Endothelial cell of hepatic sinusoid (primary cell): ENCODE measurements around the gene ERG.

Source experiments
- in situ Hi-C: cut with HindIII; loops from 2 replicates; pipeline ENCODE4 v1.10.0; 2017; ENCODE audit warnings: low sequenced_read_pairs

ERG gene

DNA sequence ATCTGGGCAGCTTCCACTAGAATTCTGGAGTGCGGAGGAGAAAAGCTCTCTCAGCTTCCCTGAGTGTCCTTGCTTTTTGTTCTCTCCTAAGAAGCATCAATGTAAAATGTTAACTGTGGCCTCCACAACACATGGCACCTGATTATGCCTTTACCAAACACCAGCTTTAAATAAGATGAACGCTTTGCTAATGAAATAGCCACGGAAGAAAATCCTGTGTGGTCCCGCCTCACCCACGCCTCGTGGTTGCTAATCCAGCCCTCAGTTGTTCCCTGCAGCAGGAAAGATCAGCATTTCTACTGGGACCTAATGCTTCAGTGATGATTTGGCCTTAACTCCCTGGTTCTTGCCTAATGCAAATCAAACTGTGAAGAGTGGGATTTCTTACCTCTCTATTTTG, 1.8 kb upstream of the ERG start:
- in situ Hi-C loops = no loop called here

DNA sequence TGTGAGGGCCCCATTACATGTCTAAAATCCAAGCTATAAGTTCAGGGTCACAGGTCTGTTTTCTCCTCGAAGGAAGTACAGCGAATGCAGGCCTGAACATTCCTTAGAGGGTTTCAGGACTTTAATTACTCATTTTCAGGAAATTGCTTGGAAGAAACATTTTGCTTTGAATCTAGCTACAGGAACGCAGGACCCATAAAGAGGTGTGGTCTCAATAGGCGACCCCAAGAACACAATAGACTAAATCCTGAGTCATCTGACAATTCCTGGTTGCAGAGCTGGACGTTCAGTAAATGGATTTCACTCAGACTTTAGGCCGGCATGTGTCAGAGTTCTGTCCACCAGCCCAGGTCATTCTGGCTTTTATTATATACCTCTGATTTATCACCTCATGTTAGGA, 1.0 kb upstream of the ERG start:
- in situ Hi-C loops = no loop called here

DNA sequence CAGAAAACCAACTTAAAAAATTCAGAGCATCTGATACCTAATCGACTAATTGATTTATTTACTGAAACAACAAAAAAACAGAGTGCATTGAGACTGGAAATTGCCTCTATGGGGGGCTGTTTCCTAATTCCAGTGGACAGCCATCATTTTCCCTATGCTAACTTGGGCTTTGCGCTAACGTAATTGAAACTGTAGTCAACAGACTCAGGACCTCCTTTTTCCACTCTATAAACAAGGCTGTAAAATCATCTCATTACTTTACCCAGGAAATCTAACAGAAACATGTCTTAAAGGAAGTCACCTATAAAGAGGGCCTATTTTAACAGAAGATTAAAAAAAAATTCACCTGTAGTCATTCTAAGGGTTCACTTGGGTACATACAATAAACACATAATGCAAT, 2.1 kb downstream of the ERG start:
- in situ Hi-C loops = no loop called here

DNA sequence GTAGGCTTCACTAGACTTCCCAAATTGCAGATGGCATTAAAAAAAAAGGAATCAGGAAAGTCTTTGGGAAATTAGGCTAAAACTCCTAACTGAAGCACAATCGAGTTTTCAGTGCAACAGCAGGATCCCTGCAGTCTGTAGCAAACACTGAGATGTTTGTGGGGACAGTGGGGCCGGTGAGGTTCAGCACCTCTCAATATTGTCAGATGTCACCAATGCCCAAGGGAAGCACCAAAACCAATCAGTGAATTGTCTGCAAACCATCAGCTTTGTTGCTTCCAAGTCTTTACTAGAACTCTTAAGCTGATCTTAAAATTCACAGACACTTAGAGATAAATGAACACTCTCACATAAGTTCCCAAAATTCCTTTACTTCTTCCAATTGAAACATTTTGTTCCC, 2.6 kb downstream of the ERG start:
- in situ Hi-C loops = no loop called here

DNA sequence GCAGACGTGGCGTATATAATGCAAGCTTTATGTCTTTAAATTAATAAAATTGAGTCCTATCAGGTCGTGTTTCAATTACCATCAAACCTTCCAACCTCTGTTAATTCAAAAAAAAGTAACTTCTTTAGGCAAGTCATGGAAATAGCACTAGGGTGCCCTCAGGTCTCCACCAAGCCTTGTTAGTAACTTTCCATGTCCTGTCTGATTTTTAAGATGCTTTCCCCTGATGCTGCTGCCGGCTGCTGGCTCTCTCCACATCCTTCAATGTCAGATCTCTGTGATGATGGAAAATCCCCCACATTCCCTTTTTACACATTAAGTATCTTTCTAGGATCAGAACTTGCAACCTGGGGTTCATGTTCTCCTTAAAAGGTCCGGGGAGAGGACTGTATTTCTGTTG, 3.0 kb downstream of the ERG start:
- in situ Hi-C loops = no loop called here

DNA sequence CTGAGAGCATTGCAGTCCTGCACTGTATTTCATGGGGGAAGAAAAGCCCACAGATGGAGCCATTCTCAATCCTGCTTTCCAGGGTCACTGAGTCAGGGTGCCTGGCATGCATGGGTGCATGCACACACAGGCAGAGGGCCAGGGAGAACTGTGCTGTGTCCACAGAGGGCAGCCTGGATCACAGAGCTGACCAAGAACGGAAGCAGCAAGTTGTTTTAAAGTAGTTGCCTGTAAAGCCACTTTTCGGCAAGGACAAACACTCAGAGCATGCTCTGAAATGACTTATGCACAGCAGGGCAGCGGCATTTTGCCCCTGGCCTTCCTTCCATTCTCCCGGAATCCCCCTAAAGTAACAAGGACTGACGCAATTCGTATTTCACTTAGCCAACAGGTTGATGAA, 3.6 kb downstream of the ERG start:
- in situ Hi-C loops = no loop called here

DNA sequence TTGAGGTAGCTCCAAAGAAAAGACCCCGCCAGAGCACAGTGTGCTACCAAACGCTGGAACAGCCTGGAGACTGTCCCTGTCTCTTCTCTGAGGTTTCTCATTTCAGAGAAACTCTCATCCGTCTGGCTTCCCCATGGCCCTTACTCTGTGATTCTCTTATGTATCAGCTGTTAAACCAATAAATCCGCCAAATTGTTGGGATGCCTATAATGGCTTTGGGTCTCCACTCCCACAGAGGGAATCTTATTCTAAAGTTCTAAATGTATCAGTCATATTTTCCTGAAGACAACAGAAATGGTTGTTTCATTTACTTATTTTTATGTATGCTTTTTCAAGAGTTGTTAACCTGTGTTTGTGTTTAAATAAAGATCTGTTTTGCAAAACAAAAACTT, 4.0 kb downstream of the ERG start:
- in situ Hi-C loops = no loop called here

DNA sequence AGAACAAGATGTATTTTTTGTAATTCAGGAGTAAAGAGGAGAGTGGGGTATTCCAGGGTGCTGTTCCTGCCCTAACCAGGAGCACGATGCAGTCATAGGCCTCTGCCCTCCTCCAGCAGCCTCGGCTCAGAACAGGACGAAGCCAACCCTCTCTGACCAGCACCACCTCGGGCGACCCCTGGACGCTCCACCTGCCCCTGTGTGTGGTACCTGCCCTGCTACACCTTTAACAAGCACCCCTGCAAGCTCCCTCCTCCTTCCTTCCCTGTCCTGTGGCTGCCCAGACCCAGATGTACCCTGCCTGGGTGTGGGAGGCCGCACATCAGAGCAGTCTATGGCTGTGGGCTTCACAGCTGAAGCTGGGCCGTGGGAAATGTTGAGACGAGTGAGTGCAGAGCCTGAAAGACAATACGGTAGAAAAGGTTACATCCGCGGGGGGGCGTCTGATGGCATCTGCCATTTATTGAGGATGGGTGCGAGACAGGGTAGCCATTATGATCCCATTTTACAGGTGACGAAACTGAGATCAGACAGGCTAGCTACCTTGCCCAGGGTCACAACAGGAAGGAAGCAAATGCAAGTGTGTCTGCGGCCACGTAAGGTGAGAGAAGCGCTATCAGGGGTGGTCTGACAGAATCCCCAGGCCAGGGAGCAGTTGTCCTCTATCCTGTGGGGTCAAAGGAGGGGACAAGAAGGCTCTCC, 4.6 kb downstream of the ERG start:
- in situ Hi-C loops = no loop called here

DNA sequence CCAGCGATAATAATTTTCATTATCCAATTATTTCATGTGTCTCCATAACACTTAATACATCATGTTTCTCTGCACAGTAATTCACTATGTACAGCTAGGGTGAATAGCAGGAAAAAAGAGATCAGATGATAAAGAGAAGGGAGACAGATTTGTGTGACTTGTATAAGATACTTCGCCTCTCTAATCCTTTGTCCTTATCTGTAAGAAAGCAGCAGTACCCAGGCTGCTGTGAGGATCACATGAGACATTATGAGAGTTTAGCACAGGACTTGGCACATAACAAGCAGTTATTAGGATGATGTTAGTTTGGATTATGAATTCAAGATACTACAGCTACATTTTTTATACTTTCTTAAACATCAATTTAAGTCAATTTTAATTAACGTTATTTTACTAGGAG, 6.3 kb downstream of the ERG start:
- in situ Hi-C loops = no loop called here

DNA sequence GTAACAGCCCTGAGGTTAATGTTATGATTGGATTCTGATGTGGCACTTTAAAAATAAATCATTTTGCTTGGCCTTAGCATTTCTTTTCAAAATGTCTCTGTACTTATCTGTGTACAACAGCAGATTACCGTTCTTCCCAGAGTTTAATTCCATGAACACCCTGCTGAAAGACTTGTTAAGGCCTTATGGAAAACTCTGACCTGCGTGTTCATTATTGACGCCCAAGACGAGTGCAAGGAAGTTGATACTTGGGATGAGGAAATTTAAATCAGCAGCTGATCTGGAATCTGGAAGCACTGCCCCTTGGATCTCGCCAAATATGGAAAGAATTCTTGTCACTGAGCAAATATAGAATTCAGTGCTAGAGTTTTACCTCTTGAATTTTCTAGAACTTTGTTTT, 6.7 kb downstream of the ERG start:
- in situ Hi-C loops = no loop called here

DNA sequence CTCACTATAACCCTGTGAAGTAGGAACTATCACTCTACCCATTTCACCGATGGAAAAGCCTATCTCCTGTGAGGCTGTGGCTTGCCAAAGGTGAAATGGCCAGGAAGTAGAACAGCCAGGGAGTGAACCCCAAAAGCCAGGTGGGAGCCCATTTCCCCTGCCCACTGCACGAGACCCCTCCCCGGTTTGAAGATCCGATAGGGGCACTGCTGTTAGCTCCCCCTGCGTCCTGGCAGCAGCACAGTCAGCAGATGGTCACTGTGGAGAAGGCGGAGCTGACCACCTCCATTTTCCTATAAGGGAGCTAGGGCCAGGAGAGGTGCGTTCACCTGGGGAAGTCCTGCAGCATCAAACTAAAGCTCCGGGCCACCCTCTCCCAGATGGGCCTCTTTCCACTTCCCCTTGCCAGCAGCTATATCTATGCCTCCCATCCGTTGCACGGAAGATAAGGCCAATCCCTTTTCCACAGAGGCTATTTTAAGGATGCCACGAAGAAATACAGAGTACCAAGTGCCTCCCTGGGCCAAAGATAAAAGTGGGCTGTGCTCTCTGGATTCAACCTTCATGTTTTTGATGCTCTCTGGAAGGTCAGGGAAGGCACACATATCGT, 7.8 kb downstream of the ERG start:
- in situ Hi-C loops = no loop called here

DNA sequence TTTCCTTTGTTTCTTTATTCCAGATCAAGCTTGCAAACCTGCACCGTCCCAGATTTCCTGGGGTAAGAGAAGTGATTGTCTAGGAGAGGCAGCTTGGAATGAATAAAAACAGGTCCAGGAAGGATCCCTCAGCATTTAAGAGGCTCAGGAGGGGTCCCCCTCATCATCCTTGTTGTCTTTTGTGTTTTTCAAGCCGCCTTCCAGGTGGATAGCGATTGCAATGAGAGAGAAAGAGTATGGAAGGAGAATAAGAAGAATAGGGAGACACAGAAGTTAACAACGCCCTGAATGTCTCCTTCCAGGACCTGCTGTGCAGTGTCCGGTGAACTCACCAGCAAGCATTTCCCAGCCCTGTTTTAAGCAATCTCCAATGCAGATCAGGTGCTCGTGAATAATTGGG, 8.5 kb downstream of the ERG start:
- in situ Hi-C loops = no loop called here

DNA sequence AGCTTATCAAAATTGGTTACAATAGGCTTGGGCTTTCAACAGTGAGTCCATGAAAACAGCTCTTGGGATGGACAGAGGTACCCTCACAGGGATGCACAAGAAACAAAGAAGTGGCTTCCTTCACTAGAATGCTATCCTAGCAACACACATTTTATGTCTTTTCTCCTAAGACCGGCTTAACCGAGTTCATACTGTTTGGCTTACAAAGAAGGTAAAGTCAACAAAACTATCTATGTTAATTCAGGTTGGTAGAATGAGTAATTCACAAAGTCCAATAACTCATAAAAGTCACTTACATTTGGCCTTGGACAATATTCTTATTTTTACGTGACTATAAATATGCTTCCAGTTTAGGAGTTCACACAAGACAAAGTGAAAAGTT, 9.0 kb downstream of the ERG start:
- in situ Hi-C loops = no loop called here

DNA sequence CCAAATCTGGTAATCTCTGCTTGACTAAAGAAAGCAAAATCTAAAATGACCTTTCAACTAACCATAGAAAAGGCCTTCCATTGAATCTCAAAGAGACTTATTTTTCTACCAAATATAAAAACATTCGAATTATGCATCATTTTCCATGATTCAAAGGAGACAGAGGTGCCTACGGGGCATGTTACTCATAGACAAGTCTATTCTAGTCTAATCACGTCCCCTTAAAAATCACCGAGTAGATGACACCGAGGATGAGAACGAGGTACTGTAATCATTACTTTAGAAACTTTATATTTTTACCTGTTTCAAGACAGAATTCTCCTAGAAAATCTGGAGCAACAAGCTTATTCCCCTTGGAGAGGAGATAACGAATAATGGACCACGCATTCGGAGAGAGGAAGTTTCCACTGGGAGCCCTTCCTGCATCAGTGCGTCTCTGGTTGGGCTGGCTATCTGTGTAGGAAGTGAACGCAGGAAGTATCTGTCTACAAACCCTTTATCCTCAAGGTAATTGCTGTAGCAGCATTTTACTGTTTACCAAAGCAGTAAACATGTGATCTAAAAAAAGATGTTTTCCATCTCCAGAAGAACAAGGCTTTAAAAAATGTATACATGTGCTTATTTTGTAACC, 9.5 kb downstream of the ERG start:
- in situ Hi-C loops = no loop called here

DNA sequence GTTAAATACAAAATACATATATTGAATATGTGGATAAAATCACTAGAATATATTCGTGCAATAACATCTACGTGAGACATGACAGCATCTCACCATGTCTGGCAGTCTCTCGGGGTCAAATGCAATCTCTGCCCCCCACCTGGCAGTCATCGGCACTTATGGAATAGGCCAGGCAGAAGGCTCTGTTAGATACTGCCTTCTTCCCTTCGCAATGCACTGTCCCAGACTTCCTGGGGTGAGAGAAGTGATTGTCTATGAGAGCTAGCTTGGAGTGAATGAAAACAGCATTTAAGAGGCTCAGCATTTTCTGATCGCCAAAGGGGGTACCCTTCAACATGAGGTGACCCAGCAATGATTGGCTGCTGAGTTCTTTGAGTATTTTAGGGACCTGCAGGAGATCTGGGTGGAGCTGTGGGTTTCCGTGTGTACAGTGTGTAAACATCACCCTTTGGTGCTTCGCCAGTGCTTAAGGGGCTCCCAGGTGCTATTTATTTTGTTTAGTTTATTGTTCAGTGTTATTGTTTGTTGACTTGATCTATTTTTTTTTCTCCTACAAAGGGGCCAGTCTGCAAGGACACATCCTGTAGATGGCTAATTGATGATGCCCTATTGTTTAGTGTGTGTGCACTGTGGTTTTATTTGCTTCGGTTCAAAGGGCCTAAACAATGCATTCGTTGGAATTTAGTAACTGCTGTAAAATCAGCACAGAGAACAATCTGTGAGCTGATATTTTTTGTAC, 10.2 kb downstream of the ERG start:
- in situ Hi-C loops = no loop called here

DNA sequence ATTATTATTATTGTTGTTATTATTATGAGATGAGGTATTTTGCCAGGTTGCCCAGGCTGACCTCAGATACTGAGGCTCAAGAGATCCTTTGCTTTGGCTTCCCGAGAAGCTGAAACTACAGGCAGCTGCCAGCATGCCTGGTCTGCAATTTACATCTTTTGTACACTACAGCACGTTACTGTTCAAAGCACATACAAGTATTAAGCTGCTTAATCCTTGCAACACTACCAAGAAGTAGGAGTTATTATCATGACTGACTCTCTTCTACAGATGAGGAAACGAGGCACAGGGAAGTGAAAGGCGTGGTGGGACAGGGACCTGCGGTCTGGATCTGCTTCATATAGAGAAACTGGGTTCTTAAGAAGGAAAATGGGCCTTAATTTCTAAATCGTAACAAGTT, 11.6 kb downstream of the ERG start:
- in situ Hi-C loops = no loop called here

DNA sequence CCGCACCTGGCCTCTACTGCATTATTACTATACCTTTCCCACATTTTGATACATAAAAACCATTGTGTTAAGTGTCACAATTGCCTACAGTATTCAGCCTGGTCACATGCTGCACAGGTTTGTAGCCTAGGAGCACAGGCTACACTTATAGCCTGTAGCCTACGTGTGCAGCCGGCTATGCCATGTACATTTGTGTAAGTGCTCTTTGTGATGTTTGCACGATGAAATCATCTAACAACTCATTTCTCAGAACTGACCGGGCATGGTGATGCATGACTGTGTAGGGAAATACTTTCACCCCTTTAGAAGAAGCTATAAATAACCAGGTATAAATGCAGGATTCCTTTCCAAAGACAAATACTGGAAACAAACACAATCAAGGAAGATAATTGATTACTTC, 12.1 kb downstream of the ERG start:
- in situ Hi-C loops = no loop called here

DNA sequence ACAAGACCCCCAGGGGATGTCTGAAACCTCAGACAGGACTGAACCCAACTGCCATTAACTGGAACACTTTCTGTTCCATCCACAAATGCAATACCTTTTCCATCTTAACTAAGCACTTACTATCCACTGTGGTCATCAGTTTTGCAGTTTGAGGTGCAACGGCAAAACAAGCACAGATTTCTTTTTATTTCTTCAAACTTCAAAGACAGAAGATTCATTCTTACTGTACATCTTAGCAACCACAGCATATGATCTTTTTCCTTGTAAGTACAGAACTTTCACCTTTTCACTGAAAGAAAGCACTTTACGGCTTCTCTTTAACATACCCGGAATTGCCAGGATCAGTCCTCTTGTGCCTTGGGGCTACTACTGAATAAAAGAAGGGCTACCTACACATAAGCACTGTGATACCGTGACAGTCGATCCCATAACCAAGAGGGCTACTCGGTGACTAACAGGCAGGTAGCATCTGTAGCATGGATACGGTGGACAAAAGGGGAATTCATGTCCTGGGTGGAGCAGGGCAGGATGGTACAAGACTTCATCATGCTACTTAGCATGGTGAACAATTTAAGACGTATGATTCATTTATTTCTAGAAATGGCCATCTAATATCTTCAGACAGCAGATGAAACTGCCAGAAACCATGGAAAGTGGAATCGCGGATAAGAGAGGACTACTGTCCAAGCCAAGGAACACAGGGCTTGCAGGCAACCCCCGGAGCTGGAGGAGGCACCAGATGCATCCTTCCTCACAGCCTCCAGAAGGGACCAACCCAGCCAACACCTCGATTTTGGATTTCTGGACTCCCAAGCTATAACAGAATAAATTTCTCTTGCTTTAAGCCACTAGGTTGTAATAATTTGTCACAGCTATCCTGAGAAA, 18.4 kb downstream of the ERG start:
- in situ Hi-C loops = no loop called here

DNA sequence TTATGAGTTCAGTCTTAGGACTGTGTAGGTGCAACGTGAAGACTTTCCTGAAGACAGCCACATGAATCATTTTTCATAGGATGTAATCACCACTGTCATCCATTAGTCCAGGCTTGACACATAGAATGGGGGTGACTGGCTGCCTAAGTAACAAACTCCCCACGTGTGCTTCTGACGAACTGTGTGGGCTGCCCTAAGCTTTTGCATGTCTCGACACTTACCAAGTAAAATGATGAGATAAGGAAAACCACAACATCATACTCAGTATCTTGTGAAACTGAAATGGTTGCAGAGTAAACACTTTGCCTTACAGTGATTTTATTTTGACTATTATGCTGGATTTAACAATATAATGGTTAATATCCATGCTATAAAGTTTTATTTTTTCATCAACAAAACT, 19.5 kb downstream of the ERG start:
- in situ Hi-C loops = no loop called here

DNA sequence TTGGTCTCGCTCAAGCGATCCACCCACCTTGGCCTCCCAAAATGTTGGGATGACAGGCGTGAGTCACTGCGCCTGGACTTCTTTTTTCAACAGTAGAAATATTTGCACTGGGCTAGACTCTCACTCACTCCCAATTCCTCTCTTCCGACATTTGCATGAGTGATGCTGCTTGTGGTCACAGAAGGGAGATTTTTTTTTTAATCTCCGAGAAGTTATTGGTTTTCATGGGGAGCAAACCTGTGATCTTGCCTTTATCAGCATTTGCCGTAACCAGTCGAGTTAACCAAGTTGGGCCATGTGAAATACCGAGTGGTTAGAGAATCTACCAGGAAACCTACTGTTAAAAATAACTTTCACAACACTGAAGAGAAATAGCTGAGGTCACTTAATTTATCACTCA, 21.1 kb downstream of the ERG start:
- in situ Hi-C loops = no loop called here

DNA sequence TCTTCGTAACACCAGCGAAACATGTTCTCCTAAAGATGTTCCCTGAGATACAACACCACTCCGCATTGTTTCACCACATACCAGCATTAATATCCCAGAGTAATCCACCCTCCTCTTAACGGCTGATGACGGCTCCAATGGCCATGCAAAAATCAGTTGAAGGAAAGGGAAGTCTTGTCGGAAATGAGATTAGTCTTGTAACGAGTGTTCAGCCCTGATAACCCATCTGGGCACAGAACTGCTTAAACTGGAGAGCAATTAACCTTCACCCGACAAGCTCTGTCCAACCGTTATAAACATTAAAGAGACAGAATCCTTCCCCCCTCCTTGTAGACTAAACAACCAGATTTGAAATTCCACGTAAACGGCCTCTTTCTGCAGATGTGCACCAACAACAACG, 21.9 kb downstream of the ERG start:
- in situ Hi-C loops = no loop called here
